Measurements from ENCODE around the gene NARF. TPM values are rescaled to one million over a fixed set of nuclear protein-coding genes. Genes with fewer than 3 reads are reported as not detected.
A peak's percentile ranks its signal among the peaks of the same experiment; 100 is the strongest.
"Not testable (repeated sequence)": the region's sequence is repeated elsewhere in the genome, so short reads cannot be mapped to it uniquely, and the experiment has no call there.

NARF gene
- polyA plus RNA-seq, 1 donor from 2014 or later = 76.2 TPM

GRCh38 chr17:82447876-82448275, 10.7 kb upstream of the NARF start:
- Mint-ChIP-seq H3K27ac (peak overlapping the region; percentile 93 to 99 (median 98)), H3K27me3 (no peaks in the 10 kb centered on the region), H3K4me3 (peak overlapping the region in 3 of 4 donors; percentile 76 to 88 (median 83)), H3K36me3 (peaks cover 4% of the 10 kb centered on the region), H3K9me3 (no peaks in the 10 kb centered on the region), H3K4me1 (peaks cover 14 to 27% (median 18%) of the 10 kb centered on the region in 3 donors)

GRCh38 chr17:82449131-82449882, 9.2 kb upstream of the NARF start:
- no peaks in the 10 kb centered on the region for H3K9me3 Mint-ChIP-seq
- H3K4me3 Mint-ChIP-seq = peak overlapping the region; percentile 90 to 98 (median 96)
- H3K27ac Mint-ChIP-seq = peak overlapping the region; percentile 98 to 99 (median 98)
- H3K27me3 Mint-ChIP-seq = no peaks in the 10 kb centered on the region
- H3K36me3 Mint-ChIP-seq = peaks cover 2% of the 10 kb centered on the region
- H3K4me1 Mint-ChIP-seq = peaks cover 14 to 27% (median 18%) of the 10 kb centered on the region in 3 donors

GRCh38 chr17:82449883-82450356, 8.6 kb upstream of the NARF start:
- H3K4me3 Mint-ChIP-seq = peak overlapping the region; percentile 90 to 98 (median 96)
- H3K4me1 Mint-ChIP-seq = peaks cover 14 to 27% (median 18%) of the 10 kb centered on the region in 3 donors
- H3K27ac Mint-ChIP-seq = peak overlapping the region; percentile 98 to 99 (median 98)
- no peaks in the 10 kb centered on the region for H3K9me3 Mint-ChIP-seq
- H3K36me3 Mint-ChIP-seq = peaks cover 2% of the 10 kb centered on the region
- no peaks in the 10 kb centered on the region for H3K27me3 Mint-ChIP-seq

GRCh38 chr17:82450357-82451106, 8.0 kb upstream of the NARF start, which contains the start of gene CYBC1:
Gene CYBC1 (minus strand): TSS chr17:82450752. CDS start chr17:82449254, 1,498 bp downstream.
- H3K27ac Mint-ChIP-seq = peak within 1 kb of the TSS; percentile 98 to 99 (median 98)
- peaks cover 14 to 27% (median 18%) of the 10 kb centered on the region in 3 donors for H3K4me1 Mint-ChIP-seq
- H3K9me3 Mint-ChIP-seq = no peaks in the 10 kb centered on the region
- no peaks in the 10 kb centered on the region for H3K27me3 Mint-ChIP-seq
- peaks cover 2% of the 10 kb centered on the region for H3K36me3 Mint-ChIP-seq
- peak within 1 kb of the TSS; percentile 90 to 98 (median 96) for H3K4me3 Mint-ChIP-seq

- H3K4me1 Mint-ChIP-seq = peaks cover 14 to 27% (median 18%) of the 10 kb centered on the region in 3 donors
- peak overlapping the region in 1 of 3 donors; percentile 92 for H3K27ac Mint-ChIP-seq
- no peaks in the 10 kb centered on the region for H3K36me3 Mint-ChIP-seq
These were observed 6.4 kb upstream of the NARF start for GRCh38 chr17:82452162-82452561.

GRCh38 chr17:82453151-82453550, 5.4 kb upstream of the NARF start:
- not testable (repeated sequence) for H3K27ac Mint-ChIP-seq, H3K36me3 Mint-ChIP-seq, H3K27me3 Mint-ChIP-seq, H3K9me3 Mint-ChIP-seq, H3K4me3 Mint-ChIP-seq
- H3K4me1 Mint-ChIP-seq = peaks cover 17 to 30% (median 20%) of the 10 kb centered on the region in 3 donors

More at GRCh38 chr17:82452162-82452561, 6.4 kb upstream of the NARF start:
- no peaks in the 10 kb centered on the region for H3K27me3 Mint-ChIP-seq
- H3K4me3 Mint-ChIP-seq = peak overlapping the region in 3 of 4 donors; percentile 38 to 90 (median 54)
- H3K9me3 Mint-ChIP-seq = no peaks in the 10 kb centered on the region

GRCh38 chr17:82453706-82454105, 4.8 kb upstream of the NARF start:
- H3K4me3 Mint-ChIP-seq = peak overlapping the region in 1 of 4 donors; percentile 41
- peaks cover 17 to 29% (median 20%) of the 10 kb centered on the region in 3 donors for H3K4me1 Mint-ChIP-seq
- H3K27me3 Mint-ChIP-seq, H3K27ac Mint-ChIP-seq, H3K9me3 Mint-ChIP-seq, H3K36me3 Mint-ChIP-seq: not testable (repeated sequence)

- no peaks in the 10 kb centered on the region for H3K27me3 Mint-ChIP-seq
- peaks cover 11 to 19% (median 15%) of the 10 kb centered on the region in 3 donors for H3K4me1 Mint-ChIP-seq
- H3K27ac Mint-ChIP-seq = peak overlapping the region; percentile 87 to 94 (median 93)
- no peaks in the 10 kb centered on the region for H3K9me3 Mint-ChIP-seq
- no peaks in the 10 kb centered on the region for H3K36me3 Mint-ChIP-seq
- H3K4me3 Mint-ChIP-seq = peak overlapping the region; percentile 86 to 96 (median 87)
These were observed 1.2 kb upstream of the NARF start for GRCh38 chr17:82457073-82457928.

GRCh38 chr17:82457929-82458178, 687 bp upstream of the NARF start:
- Mint-ChIP-seq H3K27me3 (no peaks in the 10 kb centered on the region), H3K9me3 (no peaks in the 10 kb centered on the region), H3K4me1 (peaks cover 13 to 17% (median 15%) of the 10 kb centered on the region in 3 donors), H3K36me3 (no peaks in the 10 kb centered on the region), H3K27ac (peak overlapping the region; percentile 87 to 94 (median 93)), H3K4me3 (peak overlapping the region; percentile 86 to 96 (median 87))

GRCh38 chr17:82458885-82459424, 414 bp downstream of the NARF start:
- peak overlapping the region; percentile 81 to 93 (median 82) for H3K27ac Mint-ChIP-seq
- H3K36me3 Mint-ChIP-seq = no peaks in the 10 kb centered on the region
- peaks cover 13 to 17% (median 15%) of the 10 kb centered on the region in 3 donors for H3K4me1 Mint-ChIP-seq
- H3K27me3 Mint-ChIP-seq = no peaks in the 10 kb centered on the region
- H3K4me3 Mint-ChIP-seq = peak overlapping the region; percentile 86 to 96 (median 87)
- H3K9me3 Mint-ChIP-seq = no peaks in the 10 kb centered on the region

- H3K4me1 Mint-ChIP-seq = peaks cover 13 to 17% (median 15%) of the 10 kb centered on the region in 3 donors
- not testable (repeated sequence) for H3K27me3 Mint-ChIP-seq, H3K27ac Mint-ChIP-seq, H3K9me3 Mint-ChIP-seq, H3K36me3 Mint-ChIP-seq
- peak overlapping the region in 2 of 4 donors; percentile 27 to 55 for H3K4me3 Mint-ChIP-seq
These were observed 1.4 kb downstream of the NARF start for GRCh38 chr17:82459936-82460335.

- peaks cover 13 to 17% (median 14%) of the 10 kb centered on the region in 3 donors for H3K4me1 Mint-ChIP-seq
- no peak overlapping the region for H3K27ac Mint-ChIP-seq
- peaks cover 7% of the 10 kb centered on the region for H3K36me3 Mint-ChIP-seq
- no peaks in the 10 kb centered on the region for H3K27me3 Mint-ChIP-seq
- no peaks in the 10 kb centered on the region for H3K9me3 Mint-ChIP-seq
- peak overlapping the region in 1 of 4 donors; percentile 33 for H3K4me3 Mint-ChIP-seq
These were observed 3.4 kb downstream of the NARF start for GRCh38 chr17:82461827-82462524.

GRCh38 chr17:82463391-82463790, 4.8 kb downstream of the NARF start:
- Mint-ChIP-seq H3K9me3 (no peaks in the 10 kb centered on the region), H3K27me3 (no peaks in the 10 kb centered on the region), H3K36me3 (peaks cover 7% of the 10 kb centered on the region), H3K4me1 (peaks cover 4 to 9% (median 7%) of the 10 kb centered on the region in 3 donors), H3K4me3 (no peak overlapping the region), H3K27ac (peak overlapping the region in 1 of 3 donors; percentile 64)

All from IgD-negative memory B cell (primary cell).